ENCODE results near the gene GRAMD2B.
"Not testable (repeated sequence)": the region's sequence is repeated elsewhere in the genome, so short reads cannot be mapped to it uniquely, and the experiment has no call there.

Gene GRAMD2B

DNA sequence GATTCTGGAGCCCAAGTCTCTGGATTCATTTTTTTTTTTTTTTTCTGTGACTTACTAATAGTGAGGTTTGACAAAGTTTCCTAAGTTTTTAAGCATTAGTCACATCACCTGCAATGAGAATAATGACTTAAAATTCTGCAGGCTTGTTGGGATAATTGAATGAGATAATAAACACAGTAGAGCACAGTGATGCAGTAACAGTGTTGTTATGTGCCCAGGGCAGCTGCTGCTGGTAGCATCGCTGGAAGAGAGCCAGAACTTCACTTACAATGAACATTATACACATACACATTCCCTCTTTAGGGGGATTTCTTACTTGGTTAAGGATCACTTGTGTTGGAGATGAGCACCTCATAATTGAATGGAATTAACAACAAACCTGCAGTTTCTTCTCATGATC is 92.9 kb downstream of the GRAMD2B start:
- Histone ChIP-seq H3K4me3 (ENCODE audit: low read length) (no peak overlapping the region), H3K27me3 (replicated peaks; ENCODE audit: insufficient read depth, low read length) (no peaks in the 10 kb centered on the region), H3K9ac (ENCODE audit: low read length) (no peak overlapping the region), H3K4me1 (ENCODE audit: low read length) (no peaks in the 10 kb centered on the region), H3K9me3 (replicated peaks; ENCODE audit: insufficient read depth, low read length) (no peaks in the 10 kb centered on the region), H3K79me2 (ENCODE audit: low read length) (no peaks in the 10 kb centered on the region), H2AFZ (ENCODE audit: low read length) (no peak overlapping the region), H3K27ac (ENCODE audit: low read length) (no peak overlapping the region), H3K36me3 (replicated peaks; ENCODE audit: insufficient read depth, low read length) (no peaks in the 10 kb centered on the region), H3F3A (ENCODE audit: insufficient read depth, low read length) (no peaks in the 10 kb centered on the region), H4K20me1 (ENCODE audit: insufficient read depth, low read length) (no peaks in the 10 kb centered on the region), H3K4me2 (ENCODE audit: low read depth, low read length) (no peak overlapping the region), H3K9me2 (replicated peaks; ENCODE audit: insufficient read depth, low read length) (no peaks in the 10 kb centered on the region)
- no peak for DNase-seq
- TF ChIP-seq, protein P1, sequence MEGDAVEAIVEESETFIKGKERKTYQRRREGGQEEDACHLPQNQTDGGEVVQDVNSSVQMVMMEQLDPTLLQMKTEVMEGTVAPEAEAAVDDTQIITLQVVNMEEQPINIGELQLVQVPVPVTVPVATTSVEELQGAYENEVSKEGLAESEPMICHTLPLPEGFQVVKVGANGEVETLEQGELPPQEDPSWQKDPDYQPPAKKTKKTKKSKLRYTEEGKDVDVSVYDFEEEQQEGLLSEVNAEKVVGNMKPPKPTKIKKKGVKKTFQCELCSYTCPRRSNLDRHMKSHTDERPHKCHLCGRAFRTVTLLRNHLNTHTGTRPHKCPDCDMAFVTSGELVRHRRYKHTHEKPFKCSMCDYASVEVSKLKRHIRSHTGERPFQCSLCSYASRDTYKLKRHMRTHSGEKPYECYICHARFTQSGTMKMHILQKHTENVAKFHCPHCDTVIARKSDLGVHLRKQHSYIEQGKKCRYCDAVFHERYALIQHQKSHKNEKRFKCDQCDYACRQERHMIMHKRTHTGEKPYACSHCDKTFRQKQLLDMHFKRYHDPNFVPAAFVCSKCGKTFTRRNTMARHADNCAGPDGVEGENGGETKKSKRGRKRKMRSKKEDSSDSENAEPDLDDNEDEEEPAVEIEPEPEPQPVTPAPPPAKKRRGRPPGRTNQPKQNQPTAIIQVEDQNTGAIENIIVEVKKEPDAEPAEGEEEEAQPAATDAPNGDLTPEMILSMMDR (IDR thresholded peaks at IDR 0.05; ENCODE audit: low read length): no peak
- TF ChIP-seq EZH2phosphoT487 (IDR thresholded peaks at IDR 0.05; ENCODE audit: low read length): no peak
- TF ChIP-seq EZH2 (optimal IDR thresholded peaks at IDR 0.05; ENCODE audit: low read depth, low read length): no peak

DNA sequence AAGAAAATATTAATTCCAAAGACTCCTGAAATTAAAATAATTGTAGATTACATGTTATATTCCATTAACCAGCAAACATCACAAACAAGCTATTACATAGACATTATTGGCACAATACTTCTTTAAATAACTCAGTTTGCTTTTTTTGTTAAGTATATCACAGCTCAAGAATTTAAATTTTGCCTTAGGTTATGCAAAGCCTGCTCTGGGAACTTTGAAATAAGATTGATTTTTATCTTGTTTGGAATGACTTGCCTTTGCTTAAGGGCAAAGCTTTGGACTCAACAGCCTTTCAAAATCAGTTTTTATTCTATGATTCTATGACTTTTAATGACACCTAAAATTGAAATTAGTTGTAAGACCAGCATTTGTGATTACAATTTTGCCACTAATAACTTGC is 93.6 kb downstream of the GRAMD2B start:
- Histone ChIP-seq H3K4me3 (ENCODE audit: low read length) (no peak overlapping the region), H2AFZ (ENCODE audit: low read length) (no peak overlapping the region), H3K4me2 (ENCODE audit: low read depth, low read length) (no peak overlapping the region), H3K9me2 (replicated peaks; ENCODE audit: insufficient read depth, low read length) (no peaks in the 10 kb centered on the region), H3K4me1 (ENCODE audit: low read length) (no peaks in the 10 kb centered on the region), H4K20me1 (ENCODE audit: insufficient read depth, low read length) (no peaks in the 10 kb centered on the region), H3K27ac (ENCODE audit: low read length) (no peak overlapping the region), H3K36me3 (replicated peaks; ENCODE audit: insufficient read depth, low read length) (no peaks in the 10 kb centered on the region), H3K9me3 (replicated peaks; ENCODE audit: insufficient read depth, low read length) (no peaks in the 10 kb centered on the region), H3F3A (ENCODE audit: insufficient read depth, low read length) (no peaks in the 10 kb centered on the region), H3K9ac (ENCODE audit: low read length) (no peak overlapping the region), H3K79me2 (ENCODE audit: low read length) (no peaks in the 10 kb centered on the region), H3K27me3 (replicated peaks; ENCODE audit: insufficient read depth, low read length) (no peaks in the 10 kb centered on the region)
- TF ChIP-seq, protein P1 (IDR thresholded peaks at IDR 0.05; ENCODE audit: low read length): no peak
- TF ChIP-seq EZH2phosphoT487 (IDR thresholded peaks at IDR 0.05; ENCODE audit: low read length) (no peak), EZH2 (optimal IDR thresholded peaks at IDR 0.05; ENCODE audit: low read depth, low read length) (no peak)
- DNase-seq: no peak

DNA sequence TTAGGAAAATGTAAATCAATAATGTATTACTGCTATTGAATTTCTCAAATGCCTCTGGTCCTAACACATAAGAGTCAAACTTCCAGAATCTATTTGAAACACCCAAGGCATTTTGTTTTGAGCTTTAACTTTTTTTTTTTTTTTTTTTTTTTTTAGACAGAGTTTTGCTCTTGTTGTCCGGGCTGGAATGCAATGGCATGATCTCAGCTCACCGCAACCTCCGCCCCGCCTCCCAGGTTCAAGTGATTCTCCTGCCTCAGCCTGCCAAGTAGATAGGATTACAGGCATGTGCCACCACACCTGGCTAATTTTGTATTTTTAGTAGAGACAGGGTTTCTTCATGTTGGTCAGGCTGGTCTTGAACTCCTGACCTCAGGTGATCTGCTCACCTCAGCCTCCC is 96.0 kb downstream of the GRAMD2B start:
- H3K4me2 ChIP-seq (ENCODE audit: low read depth, low read length); H2AFZ ChIP-seq (ENCODE audit: low read length); H3K9me3 ChIP-seq (replicated peaks; ENCODE audit: insufficient read depth, low read length): not testable (repeated sequence)

DNA sequence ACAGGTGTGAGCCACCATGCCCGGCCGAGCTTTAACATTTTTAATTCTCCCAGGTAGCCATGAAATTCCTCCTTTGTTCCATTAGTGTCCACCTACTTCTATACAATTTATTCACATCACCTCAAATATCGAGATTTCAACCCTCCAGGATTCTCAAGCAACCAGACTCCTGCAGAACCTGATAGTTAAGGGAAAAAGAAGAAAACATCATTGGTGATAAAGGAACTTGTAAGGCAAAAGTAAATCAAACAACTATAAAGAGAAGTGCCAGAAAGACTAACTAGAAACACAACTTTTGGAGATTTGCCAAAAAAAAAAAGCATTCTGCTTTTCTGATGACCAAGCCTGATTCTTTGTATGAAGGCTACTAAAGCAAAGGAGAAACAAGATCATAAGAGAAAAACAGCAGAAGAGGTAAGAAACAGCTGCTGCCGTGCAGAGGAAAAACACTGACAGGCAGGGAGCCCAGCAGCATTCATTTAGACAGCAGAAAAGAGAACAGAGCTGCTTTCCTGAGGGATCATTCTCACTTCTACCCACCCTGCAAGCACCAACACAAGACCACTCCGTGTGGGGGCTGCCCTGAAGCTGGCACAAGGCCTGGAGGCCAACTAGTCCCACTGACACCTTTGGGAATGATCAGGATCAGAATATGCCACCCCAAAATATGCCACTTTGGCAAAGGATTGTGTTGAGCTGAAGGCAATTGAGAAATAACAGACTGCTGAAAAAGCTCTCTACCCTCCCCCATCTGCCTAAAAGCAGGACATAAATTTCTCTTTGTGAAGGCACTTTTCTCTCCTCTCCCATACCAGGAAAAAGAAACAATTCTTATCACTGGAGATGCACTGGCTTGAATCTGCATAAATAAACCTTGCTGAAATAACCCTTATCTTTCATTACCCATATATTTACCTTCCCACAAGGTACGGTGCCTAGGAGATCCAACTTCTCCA is 96.7 kb downstream of the GRAMD2B start:
- Histone ChIP-seq H3F3A (ENCODE audit: insufficient read depth, low read length) (no peaks in the 10 kb centered on the region), H4K20me1 (ENCODE audit: insufficient read depth, low read length) (no peaks in the 10 kb centered on the region), H3K4me2 (ENCODE audit: low read depth, low read length) (no peak overlapping the region), H3K36me3 (replicated peaks; ENCODE audit: insufficient read depth, low read length) (no peaks in the 10 kb centered on the region), H3K9me2 (replicated peaks; ENCODE audit: insufficient read depth, low read length) (no peaks in the 10 kb centered on the region), H3K79me2 (ENCODE audit: low read length) (no peaks in the 10 kb centered on the region), H3K27me3 (replicated peaks; ENCODE audit: insufficient read depth, low read length) (no peaks in the 10 kb centered on the region), H3K27ac (ENCODE audit: low read length) (no peak overlapping the region), H3K4me1 (ENCODE audit: low read length) (no peaks in the 10 kb centered on the region), H3K9me3 (replicated peaks; ENCODE audit: insufficient read depth, low read length) (no peaks in the 10 kb centered on the region), H3K4me3 (ENCODE audit: low read length) (no peak overlapping the region), H2AFZ (ENCODE audit: low read length) (no peak overlapping the region), H3K9ac (ENCODE audit: low read length) (no peak overlapping the region)
- no peak for DNase-seq
- TF ChIP-seq EZH2phosphoT487 (IDR thresholded peaks at IDR 0.05; ENCODE audit: low read length): no peak
- TF ChIP-seq, protein P1 (IDR thresholded peaks at IDR 0.05; ENCODE audit: low read length): no peak
- TF ChIP-seq EZH2 (optimal IDR thresholded peaks at IDR 0.05; ENCODE audit: low read depth, low read length): no peak

More for the DNA sequence above, 96.0 kb downstream of the GRAMD2B start:
- not testable (repeated sequence) for DNase-seq; H3K27ac ChIP-seq (ENCODE audit: low read length); H3K4me3 ChIP-seq (ENCODE audit: low read length); H4K20me1 ChIP-seq (ENCODE audit: insufficient read depth, low read length); H3F3A ChIP-seq (ENCODE audit: insufficient read depth, low read length); H3K9ac ChIP-seq (ENCODE audit: low read length); H3K27me3 ChIP-seq (replicated peaks; ENCODE audit: insufficient read depth, low read length); H3K9me2 ChIP-seq (replicated peaks; ENCODE audit: insufficient read depth, low read length); H3K36me3 ChIP-seq (replicated peaks; ENCODE audit: insufficient read depth, low read length); H3K79me2 ChIP-seq (ENCODE audit: low read length); H3K4me1 ChIP-seq (ENCODE audit: low read length)
